HL-60/S4 treated with retinoic acid at 250 ng/mL for 4 days and 3 days (cell line): ENCODE measurements around the gene METAP1.
"Not testable (repeated sequence)": the region's sequence is repeated elsewhere in the genome, so short reads cannot be mapped to it uniquely, and the experiment has no call there.

Experiments used
- in situ Hi-C: fragments of 300-500 bp; cut with MboI; formaldehyde crosslinking; loops from 2 replicates; pipeline ENCODE4 v1.7.0; 2022; ENCODE audit warnings: low sequenced_read_pairs

METAP1 gene

GRCh38 chr4:99054428-99054994 is 59.0 kb downstream of the METAP1 start:
- in situ Hi-C loops: no loop called here

- in situ Hi-C loops: no loop called here
These were observed 62.7 kb downstream of the METAP1 start for GRCh38 chr4:99058228-99058627.

- in situ Hi-C loops: no loop called here
These were observed 64.0 kb downstream of the METAP1 start for GRCh38 chr4:99059550-99059949.

- in situ Hi-C loops: no loop called here
These were observed 65.7 kb downstream of the METAP1 start for GRCh38 chr4:99061048-99061700.

GRCh38 chr4:99062120-99062519 is 66.6 kb downstream of the METAP1 start:
- in situ Hi-C loops: no loop called here

- in situ Hi-C loops: not testable (repeated sequence)
These were observed 70.0 kb downstream of the METAP1 start for GRCh38 chr4:99065521-99065920.

GRCh38 chr4:99067617-99068016 is 72.1 kb downstream of the METAP1 start:
- in situ Hi-C loops: no loop called here

- in situ Hi-C loops: no loop called here
These were observed 75.6 kb downstream of the METAP1 start for GRCh38 chr4:99071159-99071558.

- in situ Hi-C loops: no loop called here
These were observed 79.3 kb downstream of the METAP1 start for GRCh38 chr4:99074816-99075215.

- in situ Hi-C loops: no loop called here
These were observed 80.9 kb downstream of the METAP1 start for GRCh38 chr4:99076292-99076976.

GRCh38 chr4:99077177-99077576 is 81.7 kb downstream of the METAP1 start:
- in situ Hi-C loops: no loop called here

- in situ Hi-C loops: no loop called here
These were observed 82.8 kb downstream of the METAP1 start for GRCh38 chr4:99078336-99078735.

GRCh38 chr4:99078931-99079624 is 83.6 kb downstream of the METAP1 start:
- in situ Hi-C loops: no loop called here

GRCh38 chr4:99079625-99080295 is 84.2 kb downstream of the METAP1 start:
- in situ Hi-C loops: no loop called here

GRCh38 chr4:99080869-99081268 is 85.3 kb downstream of the METAP1 start:
- in situ Hi-C loops: not testable (repeated sequence)

GRCh38 chr4:99082192-99082591 is 86.7 kb downstream of the METAP1 start:
- in situ Hi-C loops: no loop called here

GRCh38 chr4:99084595-99084994 is 89.1 kb downstream of the METAP1 start:
- in situ Hi-C loops: no loop called here

GRCh38 chr4:99088023-99088449 is 92.5 kb downstream of the METAP1 start:
- in situ Hi-C loops: no loop called here

- in situ Hi-C loops: no loop called here
These were observed 93.2 kb downstream of the METAP1 start, which contains the start of gene ADH5 for GRCh38 chr4:99088481-99089365. TSS of gene ADH5 (minus strand) at chr4:99088788. CDS start at chr4:99088700, 88 bp downstream.
